K562 (cell line): ENCODE measurements around the gene ETFBKMT.

ENCODE experiments used
- EP300 ChIP-seq: IDR thresholded peaks from 2 replicates; pipeline ENCODE4 v1.6.1; 2012; ENCODE audit warnings: low read length, improper control_type of control experiment
- KDM5B ChIP-seq: fragments of 200-600 bp; sonication (generic); IDR thresholded peaks from 2 replicates; pipeline ENCODE4 v1.6.1; 2012; ENCODE audit warnings: low read depth, mild to moderate bottlenecking, moderate library complexity, low read length, control low read depth, inconsistent platforms; ENCODE audit not compliant: insufficient replicate concordance
- ZNF764 ChIP-seq: fragments of 250-450 bp; sonication (Bioruptor Pico); IDR thresholded peaks from 2 replicates; pipeline ENCODE4 v1.4.0; 2020; ENCODE audit warnings: low read depth, mild to moderate bottlenecking, moderate library complexity
- ZZZ3 ChIP-seq: fragments of 450-650 bp; IDR thresholded peaks from 2 replicates; pipeline ENCODE4 v1.6.1; 2016; ENCODE audit warnings: antibody characterized with exemption, mild to moderate bottlenecking, moderate library complexity

GRCh38 chr12:31663576-31663975, 4.1 kb downstream of the ETFBKMT start:
- TF ChIP-seq ZNF764 (CRISPR knock-in tag) (no peak), ZZZ3 (no peak), KDM5B (no peak), EP300 (no peak)
